Hepatocyte (in vitro differentiated cells): ENCODE results near the gene POLR2I. TPM values are rescaled to one million over a fixed set of nuclear protein-coding genes. Genes with fewer than 3 reads are reported as not detected.

Experiments
- DNase-seq: peaks from one replicate; pipeline ENCODE4 v3.0.0-alpha.2; 2016; ENCODE audit warnings: low spot score
- H2AFZ ChIP-seq: fragments of 200-600 bp; sonication (generic); 2 replicates; pipeline ENCODE4 v1.6.0; 2016; ENCODE audit warnings: antibody characterized with exemption, mild to moderate bottlenecking
- H3K27ac ChIP-seq: fragments of 200-600 bp; sonication (generic); 2 replicates; pipeline ENCODE4 v1.5.1; 2016; ENCODE audit warnings: mild to moderate bottlenecking
- H3K27me3 ChIP-seq: fragments of 200-600 bp; sonication (generic); 2 replicates; pipeline ENCODE4 v1.6.1; 2016
- H3K36me3 ChIP-seq: fragments of 200-600 bp; sonication (generic); replicated peaks from 2 replicates; pipeline ENCODE4 v1.5.1; 2016; ENCODE audit warnings: low read depth; ENCODE audit not compliant: insufficient read depth
- H3K4me1 ChIP-seq: fragments of 200-600 bp; sonication (generic); 2 replicates; pipeline ENCODE4 v1.5.1; 2016; ENCODE audit warnings: mild to moderate bottlenecking, moderate library complexity; ENCODE audit not compliant: insufficient read depth
- H3K4me2 ChIP-seq: fragments of 200-600 bp; sonication (generic); 2 replicates; pipeline ENCODE4 v1.6.0; 2016
- H3K4me3 ChIP-seq: fragments of 200-600 bp; sonication (generic); 2 replicates; pipeline ENCODE4 v1.5.1; 2016; ENCODE audit warnings: mild to moderate bottlenecking
- H3K79me2 ChIP-seq: fragments of 200-600 bp; sonication (generic); 2 replicates; pipeline ENCODE4 v1.6.0; 2017; ENCODE audit warnings: mild to moderate bottlenecking
- H3K9me2 ChIP-seq: fragments of 200-600 bp; sonication (generic); replicated peaks from 2 replicates; pipeline ENCODE4 v1.6.0; 2017; ENCODE audit warnings: mild to moderate bottlenecking; ENCODE audit not compliant: insufficient read depth
- H3K9me3 ChIP-seq: fragments of 200-600 bp; sonication (generic); 2 replicates; pipeline ENCODE4 v1.5.1; 2016; ENCODE audit warnings: low read depth, mild to moderate bottlenecking
- H4K20me1 ChIP-seq: fragments of 200-600 bp; sonication (generic); 2 replicates; pipeline ENCODE4 v1.6.0; 2016; ENCODE audit warnings: mild to moderate bottlenecking; ENCODE audit not compliant: insufficient read depth, poor library complexity, severe bottlenecking
- CTCF ChIP-seq: fragments of 200-600 bp; sonication (generic); IDR thresholded peaks from 2 replicates; pipeline ENCODE4 v1.5.1; 2016; ENCODE audit warnings: antibody characterized with exemption, mild to moderate bottlenecking; ENCODE audit not compliant: poor library complexity
- EZH2 ChIP-seq: fragments of 200-600 bp; sonication (generic); IDR thresholded peaks from 2 replicates; pipeline ENCODE4 v1.6.1; 2016; ENCODE audit warnings: antibody characterized with exemption, mild to moderate bottlenecking, borderline replicate concordance
- EZH2phosphoT487 ChIP-seq: fragments of 200-600 bp; sonication (generic); IDR thresholded peaks from one replicate; pipeline ENCODE4 v1.6.1; 2018; ENCODE audit warnings: antibody characterized with exemption, mild to moderate bottlenecking, low read depth, moderate library complexity; ENCODE audit not compliant: unreplicated experiment, severe bottlenecking
- WGBS: methylation state at CpG from one replicate; pipeline ENCODE4 v1.1.6; 2016; ENCODE audit warnings: low lambda C conversion rate; ENCODE audit errors: missing lambda C conversion rate; 5-methylcytosine and 5-hydroxymethylcytosine counted together
- polyA plus RNA-seq: library from polyadenylated mRNA; unstranded; fragments of >200 nt; fragmentation: Nextera tagmentation; extraction: Ambion mirVana; gene quantifications from 2 replicates; pipeline ENCODE4 v1.2.1, GENCODE V29; 2016
- total RNA-seq: library from RNA; depleted of rRNA; stranded (reverse); fragments of >200 nt; gene quantifications from 2 replicates; pipeline ENCODE4 v1.2.3, GENCODE V29; 2014

The POLR2I gene
- total and polyA plus RNA-seq, 2 experiments from 2014 or later = 19.3 to 115 TPM

- Histone ChIP-seq H3K9me2 (no peaks in the 10 kb centered on the region), H3K79me2 (no peaks in the 10 kb centered on the region), H3K4me3 (no peak overlapping the region), H3K27ac (no peak overlapping the region), H2AFZ (no peak overlapping the region), H4K20me1 (no peaks in the 10 kb centered on the region), H3K36me3 (no peaks in the 10 kb centered on the region), H3K4me1 (no peaks in the 10 kb centered on the region), H3K27me3 (no peaks in the 10 kb centered on the region), H3K4me2 (no peak overlapping the region), H3K9me3 (no peaks in the 10 kb centered on the region)
- no peak for TF ChIP-seq EZH2phosphoT487
- TF ChIP-seq CTCF = no peak
- TF ChIP-seq EZH2 = no peak
- no peak for DNase-seq
- 97% methylated on average over 5 of the region's 5 CpGs for WGBS
Measured at GRCh38 chr19:36150586-36150985, 35.9 kb upstream of the POLR2I start.

GRCh38 chr19:36149673-36150406 lies 35.2 kb upstream of the POLR2I start:
- H3K27me3 ChIP-seq = no peaks in the 10 kb centered on the region
- H4K20me1 ChIP-seq = no peaks in the 10 kb centered on the region
- no peaks in the 10 kb centered on the region for H3K79me2 ChIP-seq
- no peak overlapping the region for H2AFZ ChIP-seq
- no peaks in the 10 kb centered on the region for H3K9me2 ChIP-seq
- no peaks in the 10 kb centered on the region for H3K36me3 ChIP-seq
- H3K27ac ChIP-seq = no peak overlapping the region
- no peaks in the 10 kb centered on the region for H3K9me3 ChIP-seq
- WGBS = 95% methylated on average over 13 of the region's 13 CpGs
- TF ChIP-seq CTCF = no peak
- TF ChIP-seq EZH2 = no peak
- TF ChIP-seq EZH2phosphoT487 = no peak
- DNase-seq = no peak
- H3K4me1 ChIP-seq = no peaks in the 10 kb centered on the region
- no peak overlapping the region for H3K4me2 ChIP-seq
- H3K4me3 ChIP-seq = no peak overlapping the region

- no peak for TF ChIP-seq CTCF
- no peak for TF ChIP-seq EZH2
- TF ChIP-seq EZH2phosphoT487 = no peak
- Histone ChIP-seq H3K9me2 (no peaks in the 10 kb centered on the region), H3K9me3 (no peaks in the 10 kb centered on the region), H3K4me1 (no peaks in the 10 kb centered on the region), H3K36me3 (no peaks in the 10 kb centered on the region), H3K27ac (no peak overlapping the region), H3K4me3 (no peak overlapping the region), H4K20me1 (peaks cover 9% of the 10 kb centered on the region), H3K4me2 (no peak overlapping the region), H3K79me2 (peaks cover 25% of the 10 kb centered on the region), H2AFZ (no peak overlapping the region), H3K27me3 (no peaks in the 10 kb centered on the region)
- no peak for DNase-seq
- WGBS = over 99% methylated on average over 6 of the region's 6 CpGs
Measured at GRCh38 chr19:36144624-36145023, 29.9 kb upstream of the POLR2I start.
